DMS114 treated with DMSO at 0.1 percent for 48 hours (cell line): ENCODE results near the gene FKBP1A.

Experiments used
- DNase-seq: peaks from one replicate; lab custom pipeline; 2025; ENCODE audit not compliant: unreplicated experiment; lab: John Stamatoyannopoulos, UW

Gene FKBP1A

DNA sequence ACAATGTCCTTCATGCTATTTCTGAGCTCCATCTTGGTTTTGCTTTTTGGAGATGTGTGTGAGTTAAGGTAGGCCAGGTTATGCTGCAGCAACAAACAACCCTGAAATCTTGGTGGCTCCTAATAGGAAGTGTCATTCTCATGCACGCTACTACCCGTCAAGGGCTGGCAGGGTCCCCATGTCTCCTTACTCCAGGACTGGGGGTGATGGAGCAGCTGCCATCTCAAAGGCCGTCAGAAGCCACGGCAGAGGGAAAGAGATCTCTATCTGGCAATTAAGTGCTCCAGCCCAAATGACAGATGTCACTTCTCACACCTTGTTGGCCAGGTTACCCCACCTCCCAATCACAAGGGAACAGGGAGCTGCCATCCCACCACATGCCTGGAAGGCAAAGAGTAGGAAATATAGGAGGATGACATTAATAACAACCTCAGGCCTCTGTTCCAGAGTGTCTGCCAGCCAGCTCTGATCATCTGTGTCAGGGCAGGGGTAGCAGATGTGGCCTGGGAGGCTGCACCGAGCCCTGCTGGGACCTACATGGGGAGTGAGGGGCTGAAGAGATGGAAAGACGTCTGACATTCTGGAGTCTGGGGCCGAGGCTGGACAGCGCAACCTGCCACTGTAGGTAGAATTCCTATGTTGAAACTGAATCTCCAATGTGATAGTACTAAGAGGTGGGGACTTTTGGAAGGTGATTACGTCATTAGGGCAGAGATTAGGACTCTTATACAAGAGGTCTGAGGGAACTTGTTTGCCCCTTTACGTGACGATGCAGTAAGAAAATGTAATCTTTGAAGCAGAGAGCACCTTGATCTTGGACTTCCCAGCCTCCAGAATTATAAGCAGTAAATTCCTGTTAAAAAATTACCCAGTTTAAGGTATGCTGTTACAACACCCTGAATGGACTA is 59.1 kb downstream of the FKBP1A start:
- no peak for DNase-seq

DNA sequence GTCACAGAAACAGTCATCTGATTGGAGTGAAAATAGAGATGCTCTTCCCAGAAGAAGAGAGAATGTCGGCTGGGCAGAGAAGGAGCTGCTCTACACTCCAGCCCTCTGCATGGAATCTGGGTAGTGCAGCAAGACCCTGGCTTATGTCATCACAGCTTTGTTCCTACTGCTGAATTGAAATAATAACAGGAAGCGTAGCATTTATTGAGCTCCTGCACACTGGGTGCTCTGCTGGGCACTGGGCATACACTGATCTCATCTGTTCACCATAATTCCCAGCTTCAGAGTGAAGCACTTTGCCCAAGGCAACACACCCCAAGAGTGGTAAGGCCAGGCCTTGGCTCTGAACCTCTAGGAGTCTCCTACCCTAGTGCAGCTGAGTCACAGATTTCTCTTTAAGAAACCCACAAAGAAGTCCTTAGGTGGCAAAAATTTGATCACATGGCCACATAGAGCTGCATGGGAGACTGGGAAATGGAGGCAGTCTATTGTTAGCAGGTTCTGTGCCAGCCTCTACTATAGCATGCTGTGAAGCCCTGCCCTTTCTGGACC is 60.0 kb downstream of the FKBP1A start:
- DNase-seq, result no peak

DNA sequence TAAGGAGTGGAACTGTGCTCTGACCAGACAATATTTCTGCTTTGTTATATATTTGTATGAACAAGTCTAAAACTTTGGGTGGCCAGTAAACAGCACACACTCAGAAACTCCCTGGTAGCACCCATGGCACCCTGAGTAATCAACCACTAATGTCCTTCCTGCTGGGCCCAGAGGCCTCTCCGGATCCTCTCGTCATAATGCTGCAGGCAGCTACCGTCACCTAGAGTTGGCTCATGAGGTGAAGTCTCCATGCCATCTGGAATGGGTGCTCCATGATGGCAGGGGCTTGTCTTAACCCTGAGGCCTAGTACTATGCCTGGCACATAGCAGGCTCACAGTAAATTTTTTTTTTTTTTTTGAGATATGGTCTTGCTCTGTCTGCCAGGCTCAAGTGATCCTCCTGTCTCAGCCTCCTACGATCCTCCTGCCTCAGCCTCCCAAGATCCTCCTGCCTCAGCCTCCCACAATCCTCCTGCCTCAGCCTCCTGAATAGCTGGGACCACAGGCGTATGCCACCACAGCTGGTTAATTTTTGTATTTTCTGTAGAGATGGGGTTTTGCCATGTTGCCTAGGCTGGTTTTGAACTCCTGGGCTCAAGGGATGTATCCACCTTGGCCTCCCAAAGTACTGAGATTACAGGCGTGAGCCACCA is 60.9 kb downstream of the FKBP1A start:
- no peak for DNase-seq

DNA sequence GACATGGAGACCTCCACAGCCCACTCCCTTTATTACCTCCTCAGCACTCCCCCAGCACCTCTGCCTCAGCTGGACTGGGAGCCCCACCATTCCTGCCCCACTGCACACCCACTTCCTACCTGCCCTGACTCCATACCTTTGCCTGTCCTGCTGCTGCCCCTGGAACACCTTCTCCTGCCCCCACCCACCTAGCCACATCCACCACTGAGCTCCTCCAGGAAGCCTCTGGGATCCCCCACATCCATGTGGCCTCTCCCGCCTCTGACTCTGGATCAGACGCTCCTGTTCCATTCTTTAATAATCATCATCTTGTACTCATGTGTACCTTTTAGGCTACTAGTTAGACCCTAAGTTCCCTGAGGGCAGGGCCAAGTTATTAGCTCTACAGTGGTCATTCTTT is 61.8 kb downstream of the FKBP1A start:
- no peak for DNase-seq

DNA sequence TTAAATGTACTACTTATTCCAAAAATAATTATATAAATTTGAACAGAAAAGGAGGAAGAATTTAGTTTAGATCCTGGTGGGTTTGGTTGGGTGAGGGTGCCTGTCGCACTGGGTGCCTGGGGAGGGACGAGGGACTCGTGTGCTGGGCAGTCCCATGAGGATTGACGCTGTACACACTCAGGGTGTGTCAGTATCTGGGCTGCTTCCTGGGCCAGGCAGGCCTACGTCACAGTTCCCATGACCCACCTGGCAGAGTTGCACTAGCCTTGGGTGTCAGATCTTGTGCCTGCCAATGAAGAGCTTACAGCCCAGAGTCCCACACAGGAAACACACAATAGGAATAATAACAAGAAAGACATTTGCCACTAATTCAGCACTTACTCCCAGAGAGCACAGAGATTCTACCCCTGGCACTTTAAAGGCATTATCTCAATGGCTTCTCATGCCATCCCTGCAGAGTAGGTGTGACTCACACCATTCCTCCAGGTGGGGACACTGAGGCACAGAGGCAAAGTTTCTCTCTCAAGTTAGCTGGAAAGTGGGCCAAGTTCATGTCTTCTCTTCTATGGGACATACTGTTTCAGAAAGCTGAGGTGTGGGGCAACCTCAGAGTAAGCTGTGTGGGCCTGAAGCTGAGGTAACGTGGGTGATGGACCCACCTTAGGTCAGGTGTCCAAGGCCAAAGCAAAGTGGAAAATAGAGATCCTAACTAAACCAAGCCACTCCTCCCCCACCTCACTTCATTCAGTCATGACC is 62.6 kb downstream of the FKBP1A start:
- no peak for DNase-seq

DNA sequence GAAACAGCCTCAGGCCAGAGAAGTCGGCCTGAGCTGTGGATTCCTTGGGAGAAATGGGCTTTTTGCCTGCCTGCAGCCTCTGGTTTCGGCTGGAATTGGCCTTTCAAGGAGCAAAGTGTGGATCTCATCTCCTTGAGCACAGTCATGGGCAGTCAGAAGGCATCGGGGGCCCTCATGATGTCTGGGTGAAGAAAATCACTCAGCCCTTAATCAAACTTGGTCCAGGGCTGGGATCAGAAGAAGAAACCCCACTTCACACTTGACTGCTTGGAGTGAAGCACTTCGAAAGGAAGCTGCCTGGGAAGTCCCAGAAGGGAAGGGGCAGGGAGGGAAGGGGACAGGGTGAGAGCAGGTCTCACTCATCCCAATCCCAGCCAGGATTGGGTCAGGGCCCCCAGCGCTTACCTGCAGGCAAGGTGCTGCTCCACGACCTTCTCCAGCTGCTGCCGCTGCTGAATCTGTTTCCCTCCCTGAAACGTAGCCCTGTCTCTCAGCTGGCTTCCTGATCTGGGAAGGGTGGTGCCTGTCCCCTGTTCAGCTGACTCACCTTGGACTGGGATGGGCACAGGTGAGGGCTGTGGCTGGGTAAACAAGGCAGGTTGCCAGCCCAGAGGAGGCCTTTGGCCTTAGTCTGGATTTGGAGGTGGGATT is 64.0 kb downstream of the FKBP1A start, which contains the start of gene SDCBP2:
Gene SDCBP2 (minus strand): TSS at position 460 of the 651 bp plus-strand sequence. CDS start 8,723 bp downstream, outside the sequence.
- DNase-seq, result no peak

DNA sequence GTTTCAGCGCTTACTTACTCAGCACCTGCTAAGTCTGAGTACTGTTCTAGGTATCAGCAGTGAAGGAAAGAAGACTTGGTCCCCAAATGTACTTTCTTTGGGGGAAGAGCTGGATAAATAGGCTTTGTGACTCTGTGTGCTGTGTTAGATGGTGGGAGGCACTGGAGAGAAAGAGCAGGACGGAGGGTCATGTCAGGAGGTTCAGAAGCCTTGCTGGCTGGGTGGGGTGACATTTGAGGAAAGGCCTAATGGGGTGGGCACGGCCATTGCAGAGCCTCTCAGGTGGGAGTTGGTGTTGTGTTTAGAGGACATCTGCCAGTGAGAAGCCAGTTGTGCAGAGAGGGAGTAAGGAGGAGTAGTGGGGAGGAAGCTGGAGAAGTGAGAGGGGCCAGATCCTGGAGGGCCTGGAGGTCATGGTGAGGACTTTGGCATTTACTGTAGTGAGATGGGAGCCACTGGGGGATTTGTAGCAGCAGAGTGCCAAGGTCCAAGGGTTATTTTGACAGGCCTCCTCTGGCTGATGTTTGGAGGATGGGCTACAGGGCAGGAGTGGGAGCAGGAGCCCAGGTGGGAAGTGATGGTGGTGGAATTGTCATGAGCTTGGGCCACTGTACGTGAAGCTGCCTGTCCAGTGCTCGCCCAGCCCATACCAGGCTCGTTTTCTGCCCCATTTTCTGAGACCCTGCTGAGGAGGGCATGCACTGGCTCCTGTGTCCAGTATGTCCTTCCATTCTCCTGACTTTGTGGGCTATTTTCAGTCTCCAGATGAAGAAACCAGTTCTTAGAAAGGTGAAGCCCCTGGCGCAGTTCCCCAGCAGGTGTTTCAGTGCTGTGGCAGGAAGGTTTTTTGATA is 64.8 kb downstream of the FKBP1A start:
- DNase-seq, result no peak

DNA sequence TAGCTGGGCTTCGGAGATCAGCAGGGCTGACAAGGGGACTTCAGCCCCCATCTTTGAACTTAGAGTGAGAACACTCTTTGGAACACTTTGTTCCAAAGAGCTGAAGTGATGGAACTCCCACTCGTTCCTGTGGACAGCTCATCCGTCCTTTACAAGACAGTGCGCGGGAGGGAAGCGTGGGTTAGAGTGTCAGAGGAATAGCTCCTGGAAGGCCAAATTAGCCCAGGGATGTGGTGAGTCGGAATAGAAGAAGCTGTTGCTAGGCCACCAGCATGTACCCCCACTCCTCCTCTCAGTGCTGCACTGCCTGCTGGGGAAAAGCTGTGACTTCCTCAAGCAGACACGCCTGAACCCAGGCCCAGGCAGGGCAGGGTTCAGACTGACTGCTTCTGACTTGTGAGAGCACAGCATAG is 65.6 kb downstream of the FKBP1A start:
- no peak for DNase-seq

DNA sequence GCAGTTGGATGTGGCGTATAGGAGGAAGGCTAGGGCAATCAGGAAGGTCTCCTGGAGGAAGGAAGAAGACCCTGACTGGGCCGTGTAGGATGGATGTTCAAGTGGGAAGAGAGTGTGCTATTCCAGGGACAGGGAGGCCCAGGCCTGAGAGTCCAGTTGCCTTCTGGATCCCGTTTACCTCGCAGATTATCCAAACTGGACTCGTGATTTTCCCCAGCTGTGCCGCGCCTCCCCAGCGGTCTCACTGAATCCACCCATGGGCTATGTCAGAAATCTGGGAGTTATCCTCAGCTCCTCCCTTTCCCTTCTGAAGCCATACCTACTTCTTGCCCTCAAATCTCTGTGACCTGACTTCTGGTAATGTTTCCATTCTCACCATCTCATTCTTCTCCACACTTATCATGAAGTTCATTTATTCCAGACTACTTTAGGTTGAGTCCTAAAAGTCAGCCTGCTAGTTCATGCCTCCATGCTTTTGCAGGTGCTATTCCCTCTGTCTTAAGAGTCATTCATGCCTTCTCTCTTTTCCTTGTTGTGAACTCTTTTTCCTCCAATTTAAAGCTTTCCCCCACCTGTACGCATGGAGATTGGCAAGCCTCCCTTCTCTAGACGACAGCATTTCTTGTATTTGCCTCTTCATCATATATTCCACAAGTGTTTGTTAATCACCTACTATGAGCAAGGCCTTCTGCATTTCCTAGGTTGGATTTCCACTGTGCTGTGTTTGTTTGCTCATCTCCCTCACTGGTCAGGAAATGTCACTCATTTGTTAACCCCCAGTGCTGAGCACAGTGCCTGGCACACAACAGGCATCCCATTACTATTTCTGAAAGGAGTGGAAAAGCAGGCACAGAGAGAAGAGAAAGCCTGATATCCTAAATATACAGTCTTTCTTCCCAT is 66.6 kb downstream of the FKBP1A start:
- DNase-seq, result no peak

DNA sequence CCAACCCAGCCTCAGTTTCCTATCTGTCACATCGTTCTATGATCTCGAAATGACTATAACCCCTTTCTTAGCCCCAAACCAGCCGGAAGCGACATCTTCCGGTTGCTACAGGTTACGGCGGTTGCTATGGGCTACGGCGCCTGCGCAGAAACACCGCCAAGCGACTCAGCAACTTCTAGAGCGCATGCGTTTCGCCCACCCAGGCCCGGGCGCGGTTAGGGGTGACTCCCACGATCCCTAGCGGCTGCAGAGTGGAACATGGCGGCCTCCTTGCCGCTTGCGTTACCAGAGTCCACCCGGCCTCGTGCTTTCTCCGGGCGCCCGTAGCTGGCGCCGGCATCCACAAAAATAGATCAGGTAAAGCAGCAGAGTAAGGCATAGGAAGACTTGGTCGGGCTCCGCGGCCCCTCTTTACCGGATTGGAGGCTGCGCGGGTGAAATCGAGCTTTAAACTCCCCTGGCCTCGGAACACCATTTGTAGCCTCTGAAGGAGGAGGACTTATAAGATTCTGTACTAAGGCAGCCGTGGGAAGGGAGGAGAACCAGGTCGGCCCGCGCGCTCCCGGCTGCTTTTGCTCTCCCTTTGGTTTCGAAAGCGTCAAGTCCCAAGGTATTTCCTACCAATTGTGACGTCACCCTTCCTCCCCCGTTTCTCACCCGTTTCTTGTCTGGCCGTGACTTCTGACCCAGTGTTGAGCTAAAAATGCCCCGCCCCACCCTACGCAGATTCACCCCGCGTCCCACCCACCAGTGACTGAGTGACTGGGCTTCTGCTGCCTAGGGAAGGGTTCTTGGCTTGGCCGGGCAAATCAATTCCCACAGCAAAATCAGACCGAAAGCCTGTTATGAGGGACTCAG is 67.5 kb downstream of the FKBP1A start:
- peak; percentile 91 for DNase-seq

DNA sequence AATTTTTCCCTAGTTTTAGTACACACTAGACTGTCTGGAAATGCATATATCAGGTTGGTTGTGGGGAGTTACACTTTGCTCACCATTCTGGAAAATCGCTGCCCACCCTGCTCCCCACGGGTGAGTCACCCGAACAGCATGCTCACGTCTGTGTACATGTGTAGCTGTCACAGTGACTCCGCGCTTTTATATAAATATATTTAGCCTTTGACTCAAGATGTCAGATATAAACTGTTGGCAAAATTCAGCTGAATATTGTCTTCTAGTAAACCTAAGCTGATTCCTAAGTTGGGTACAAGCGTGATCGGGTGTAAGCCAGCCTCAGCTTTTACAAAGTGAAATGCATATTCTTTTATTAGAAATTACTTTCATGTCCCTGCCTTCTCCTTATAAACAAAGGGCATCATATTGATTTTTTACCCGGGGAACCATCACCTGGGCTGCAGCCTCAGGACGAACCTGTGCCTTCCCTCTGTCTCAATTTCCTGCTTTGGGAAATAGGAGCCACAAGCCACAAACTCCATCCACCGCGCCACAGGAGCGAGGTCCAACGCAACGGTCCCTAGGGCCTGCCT is 68.2 kb downstream of the FKBP1A start:
- no peak for DNase-seq

DNA sequence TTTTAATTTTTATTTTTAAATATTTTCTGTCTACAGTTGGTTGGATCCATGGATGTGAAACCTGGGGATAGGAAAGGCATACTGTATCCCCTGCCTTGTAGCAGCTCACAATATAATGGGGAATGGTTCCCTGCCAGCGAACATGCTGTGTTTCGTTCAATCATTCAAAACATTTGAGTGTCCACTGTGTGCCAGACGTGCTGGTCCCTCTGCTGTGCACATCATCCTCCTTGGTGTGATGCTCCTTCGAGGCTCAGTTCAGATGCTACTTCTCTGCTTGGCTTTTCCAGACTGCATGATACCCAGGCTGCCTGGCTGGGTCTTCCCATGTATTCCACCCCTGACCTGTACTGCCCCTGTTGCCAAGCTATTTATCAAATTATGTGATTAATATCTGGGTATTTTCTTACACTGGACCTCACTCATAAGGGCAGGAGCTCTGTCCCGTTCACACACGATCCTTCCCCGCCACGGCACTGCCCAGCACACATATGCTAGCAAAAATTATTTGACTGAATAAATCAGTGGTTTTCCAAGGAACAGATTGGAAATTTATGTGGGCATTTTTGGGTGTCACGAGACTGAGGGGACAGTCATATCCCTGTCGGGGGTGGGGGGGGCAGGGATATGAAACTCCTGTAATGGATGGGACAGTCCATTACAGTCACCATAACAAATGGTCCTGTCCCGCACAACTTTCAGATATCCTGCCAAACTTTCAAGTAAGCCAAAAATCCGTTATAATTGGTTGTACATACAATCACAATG is 68.8 kb downstream of the FKBP1A start:
- no peak for DNase-seq

DNA sequence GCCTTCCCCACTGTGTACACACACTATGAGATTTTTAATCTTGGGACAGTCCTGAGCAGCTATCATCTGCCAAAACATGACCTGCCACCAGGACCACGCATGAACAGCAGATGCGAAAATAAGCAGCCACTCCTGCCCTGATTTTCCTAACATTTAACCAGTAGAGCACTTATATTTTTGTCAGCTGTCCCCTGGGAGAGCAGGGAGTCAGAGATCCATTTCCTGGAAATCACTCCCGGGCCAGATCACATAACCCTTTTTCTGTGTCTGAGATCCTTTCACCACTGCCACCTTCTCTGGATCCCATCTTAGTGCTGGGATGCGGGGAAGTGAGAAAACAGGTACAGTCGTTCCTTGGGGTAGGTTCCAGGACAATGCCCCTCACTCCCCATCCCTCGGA is 69.6 kb downstream of the FKBP1A start:
- no peak for DNase-seq

DNA sequence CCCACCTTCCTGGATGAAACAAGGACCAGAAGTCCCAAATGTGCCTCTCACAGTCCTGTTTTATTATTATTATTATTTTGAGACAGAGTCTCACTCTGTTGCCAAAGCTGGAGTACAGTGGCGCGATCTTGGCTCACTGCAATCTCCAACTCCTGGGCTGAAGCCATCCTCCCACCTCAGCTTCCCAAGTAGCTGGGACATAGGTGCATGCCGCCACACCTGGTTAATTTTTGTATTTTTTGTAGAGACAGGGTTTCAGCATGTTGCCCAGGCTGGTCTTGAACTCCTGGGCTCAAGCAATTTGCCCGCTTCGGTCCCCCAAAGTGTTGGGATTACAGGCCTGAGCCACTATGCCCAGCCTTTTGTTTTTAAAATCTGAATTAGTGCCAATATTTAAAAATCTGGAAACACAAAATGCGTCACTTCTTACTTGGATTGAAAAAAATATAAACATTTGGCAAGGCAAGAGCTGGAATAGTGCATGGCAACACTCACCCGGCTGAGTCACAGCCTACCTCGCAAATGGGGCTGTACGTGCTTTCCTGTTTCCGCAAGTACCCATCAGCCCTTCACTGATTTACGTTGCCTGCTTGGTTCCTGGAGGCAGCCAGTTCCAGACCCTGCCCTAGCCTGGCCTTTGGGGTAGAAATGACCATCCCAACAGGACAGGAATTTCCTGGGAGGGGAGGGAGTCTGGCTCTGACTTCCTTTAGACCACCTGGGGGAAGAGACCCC is 70.2 kb downstream of the FKBP1A start:
- DNase-seq, result no peak

DNA sequence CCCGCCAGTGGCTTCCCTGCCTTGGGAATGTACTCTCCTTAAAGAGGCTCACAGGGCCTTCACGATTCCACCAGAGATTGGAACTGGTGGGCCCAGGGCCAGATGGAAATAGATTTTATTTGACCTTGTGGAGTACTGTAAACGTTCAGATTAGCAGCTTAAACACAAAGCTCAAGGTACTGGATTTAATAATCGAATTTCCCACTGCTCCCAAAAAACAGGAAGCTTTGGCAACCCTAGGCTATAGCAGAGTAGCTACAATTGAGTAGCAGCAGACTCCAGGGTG is 71.3 kb downstream of the FKBP1A start:
- no peak for DNase-seq

DNA sequence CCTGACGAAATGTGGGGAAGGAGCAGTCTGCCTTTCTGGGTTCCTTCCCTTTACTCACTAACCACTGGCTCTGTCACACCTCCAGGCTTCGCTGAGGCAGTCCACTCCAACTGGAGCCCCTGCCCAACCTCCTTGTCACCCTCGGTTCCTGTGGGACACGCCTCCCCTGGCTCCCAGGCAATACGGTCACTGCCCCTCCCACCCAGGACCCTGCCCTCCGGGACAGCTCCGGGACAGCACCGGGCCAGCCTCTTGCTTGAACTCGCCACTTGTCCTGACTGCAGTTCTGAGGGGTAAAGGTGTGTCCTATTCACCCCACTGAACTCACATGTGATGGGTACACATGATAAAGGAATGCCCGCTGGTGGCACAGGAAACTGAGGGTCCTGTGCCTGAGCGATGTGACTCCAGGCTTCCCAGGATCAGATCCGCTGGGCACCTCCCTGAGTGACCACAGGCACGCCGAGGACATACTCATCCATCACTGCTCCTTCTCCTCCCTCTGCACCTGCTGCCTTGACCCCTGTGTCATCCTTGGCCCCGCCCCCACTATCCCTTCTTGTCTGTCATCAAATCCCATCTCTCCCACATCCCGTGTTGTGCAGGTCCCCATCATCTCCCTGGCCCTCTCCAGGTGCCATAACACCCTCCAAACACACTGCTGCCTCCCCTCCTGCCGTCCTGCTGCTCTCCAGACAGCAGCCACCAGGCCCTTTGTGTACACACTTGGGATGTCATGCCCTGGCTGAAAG is 71.8 kb downstream of the FKBP1A start:
- no peak for DNase-seq
